NCI-H2196 treated with DMSO at 0.1 percent for 48 hours (cell line): ENCODE data around the gene TCAP.
A peak's percentile ranks its signal among the peaks of the same experiment; 100 is the strongest.

Experiments used
- DNase-seq: peaks from one replicate; lab custom pipeline; 2025; ENCODE audit not compliant: unreplicated experiment; lab: John Stamatoyannopoulos, UW

Gene TCAP

GRCh38 chr17:39664581-39665561, at the start of gene TCAP:
Gene TCAP, plus strand, starts transcription at chr17:39665349. Its CDS starts 11 bp downstream, at chr17:39665360.
- no peak for DNase-seq

GRCh38 chr17:39615434-39615833, 49.7 kb upstream of the TCAP start:
- DNase-seq, result no peak

- DNase-seq, result no peak
Measured at GRCh38 chr17:39617100-39617445, 48.1 kb upstream of the TCAP start.

- peak; percentile 44 for DNase-seq
Measured at GRCh38 chr17:39617446-39618245, 47.5 kb upstream of the TCAP start.

- no peak for DNase-seq
Measured at GRCh38 chr17:39618246-39618913, 46.8 kb upstream of the TCAP start.

GRCh38 chr17:39618956-39619785, 46.0 kb upstream of the TCAP start:
- DNase-seq, result no peak

- DNase-seq, result no peak
Measured at GRCh38 chr17:39619786-39620101, 45.4 kb upstream of the TCAP start.

GRCh38 chr17:39621523-39622379, 43.4 kb upstream of the TCAP start:
- DNase-seq, result peak; percentile 43

- DNase-seq, result no peak
Measured at GRCh38 chr17:39622380-39623006, 42.7 kb upstream of the TCAP start.

- peak; percentile 33 for DNase-seq
Measured at GRCh38 chr17:39623356-39623950, 41.7 kb upstream of the TCAP start.

- no peak for DNase-seq
Measured at GRCh38 chr17:39624313-39624712, 40.8 kb upstream of the TCAP start.

- no peak for DNase-seq
Measured at GRCh38 chr17:39625198-39625785, 39.9 kb upstream of the TCAP start.

GRCh38 chr17:39626171-39627046, 38.7 kb upstream of the TCAP start, which contains the start of gene PPP1R1B:
Gene PPP1R1B, plus strand, starts transcription at chr17:39626952. Its CDS starts 441 bp downstream, at chr17:39627393.
- no peak for DNase-seq

- DNase-seq, result no peak
Measured at GRCh38 chr17:39627047-39627711, 38.0 kb upstream of the TCAP start.

- no peak for DNase-seq
Measured at GRCh38 chr17:39627712-39628516, 37.2 kb upstream of the TCAP start.
